NT2/D1 (cell line): Measurements from ENCODE around the gene CYP3A5.

Experiments
- SUZ12 ChIP-seq: IDR thresholded peaks from 2 replicates; pipeline ENCODE4 v1.6.1; 2011; ENCODE audit not compliant: insufficient read length, insufficient read depth; ENCODE audit errors: extremely low read depth
- YY1 ChIP-seq: IDR thresholded peaks from 2 replicates; pipeline ENCODE4 v1.6.1; 2011; ENCODE audit not compliant: insufficient read length, insufficient read depth
- ZNF274 ChIP-seq: IDR thresholded peaks from 2 replicates; pipeline ENCODE4 v1.6.1; 2011; ENCODE audit warnings: mild to moderate bottlenecking, low read depth, low read length

GRCh38 chr7:99679400-99680191 is at the start of gene CYP3A5:
- TF ChIP-seq SUZ12 (no peak), YY1 (no peak), ZNF274 (no peak)
